Measurements from ENCODE around the gene BMERB1. TPM values are rescaled to one million over a fixed set of nuclear protein-coding genes. Genes with fewer than 3 reads are reported as not detected.
A peak's percentile ranks its signal among the peaks of the same experiment; 100 is the strongest.
"Not testable (repeated sequence)": the region's sequence is repeated elsewhere in the genome, so short reads cannot be mapped to it uniquely, and the experiment has no call there.

The BMERB1 gene
- total RNA-seq, 2 donors from 2014 or later: 1.8 to 3.0 TPM

DNA sequence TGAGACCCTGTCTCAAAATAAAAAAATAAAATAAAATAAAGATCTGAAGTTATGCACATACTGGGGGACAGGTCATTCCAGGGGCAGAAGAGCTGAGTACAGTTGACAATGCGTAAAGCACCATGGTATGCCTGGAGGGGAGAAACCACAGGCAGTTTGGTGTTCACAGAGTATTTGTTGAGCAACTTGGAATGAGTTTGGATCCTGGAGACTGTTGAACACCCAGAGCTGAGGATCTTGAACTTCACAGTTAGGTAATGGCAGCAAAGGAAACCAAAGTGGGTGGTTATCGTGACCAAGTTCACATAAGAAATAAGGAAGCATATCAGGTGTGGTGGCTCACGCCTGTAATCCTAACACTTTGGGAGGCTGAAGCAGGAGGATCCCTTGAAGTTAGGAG, 30.3 kb upstream of the BMERB1 start:
- H3K36me3 Mint-ChIP-seq (ENCODE audit: low read depth); H3K9me3 ChIP-seq (ENCODE audit: control insufficient read depth, low read length, poor library complexity, severe bottlenecking); H3K27me3 Mint-ChIP-seq; H3K4me1 Mint-ChIP-seq; ATAC-seq; H3K4me3 Mint-ChIP-seq; DNase-seq: not testable (repeated sequence)
- peak overlapping the region; percentile 29 for H3K27ac Mint-ChIP-seq

DNA sequence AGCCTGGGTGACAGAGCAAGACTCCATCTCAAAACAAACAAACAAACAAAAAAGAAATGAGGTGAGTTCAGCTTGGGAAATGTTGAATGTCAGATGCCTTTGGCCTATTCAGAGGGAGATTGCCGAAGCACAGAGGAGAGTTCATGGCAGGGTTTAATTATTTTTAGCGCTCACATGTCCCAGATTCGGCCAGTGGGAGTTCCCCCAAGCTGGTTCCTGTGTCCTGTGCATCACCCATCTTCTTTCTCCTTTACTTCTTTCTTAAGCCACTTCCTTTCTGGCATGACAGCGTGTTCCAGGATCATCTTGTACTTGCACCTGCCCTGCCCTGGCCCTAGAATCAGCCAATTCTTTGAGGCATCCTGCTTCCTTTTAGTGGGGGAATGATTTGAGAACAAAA, 29.6 kb upstream of the BMERB1 start:
- peaks cover 2% of the 10 kb centered on the region for H3K36me3 Mint-ChIP-seq (ENCODE audit: low read depth)
- ATAC-seq (no peak), DNase-seq (no peak)
- H3K27me3 Mint-ChIP-seq: no peaks in the 10 kb centered on the region
- peaks cover 2% of the 10 kb centered on the region for H3K4me1 Mint-ChIP-seq
- H3K4me3 Mint-ChIP-seq: no peak overlapping the region
- peak overlapping the region; percentile 9 for H3K27ac Mint-ChIP-seq
- no peaks in the 10 kb centered on the region for H3K9me3 ChIP-seq (ENCODE audit: control insufficient read depth, low read length, poor library complexity, severe bottlenecking)

DNA sequence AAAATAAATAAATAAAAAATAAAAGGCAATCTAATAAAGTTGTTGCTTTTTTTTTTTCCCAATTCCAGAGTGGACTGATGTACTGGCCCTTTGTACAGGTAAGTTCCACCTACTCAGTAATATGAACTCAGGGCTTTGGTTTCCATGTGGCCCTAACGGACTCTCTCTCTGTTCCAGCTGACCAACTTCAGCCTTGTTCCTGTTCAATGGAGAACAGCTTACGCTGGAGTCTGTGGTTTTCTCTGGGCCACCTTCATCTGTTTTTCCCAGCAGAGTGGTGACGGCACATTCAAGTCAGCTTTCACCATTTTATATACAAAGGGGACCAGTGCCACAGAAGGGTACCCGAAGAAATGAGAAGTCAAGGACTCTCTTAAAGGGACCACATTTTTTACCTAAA, 26.6 kb upstream of the BMERB1 start:
- H3K27me3 Mint-ChIP-seq; H3K4me3 Mint-ChIP-seq; ATAC-seq; H3K9me3 ChIP-seq (ENCODE audit: control insufficient read depth, low read length, poor library complexity, severe bottlenecking); H3K4me1 Mint-ChIP-seq; H3K36me3 Mint-ChIP-seq (ENCODE audit: low read depth); H3K27ac Mint-ChIP-seq; DNase-seq: not testable (repeated sequence)

DNA sequence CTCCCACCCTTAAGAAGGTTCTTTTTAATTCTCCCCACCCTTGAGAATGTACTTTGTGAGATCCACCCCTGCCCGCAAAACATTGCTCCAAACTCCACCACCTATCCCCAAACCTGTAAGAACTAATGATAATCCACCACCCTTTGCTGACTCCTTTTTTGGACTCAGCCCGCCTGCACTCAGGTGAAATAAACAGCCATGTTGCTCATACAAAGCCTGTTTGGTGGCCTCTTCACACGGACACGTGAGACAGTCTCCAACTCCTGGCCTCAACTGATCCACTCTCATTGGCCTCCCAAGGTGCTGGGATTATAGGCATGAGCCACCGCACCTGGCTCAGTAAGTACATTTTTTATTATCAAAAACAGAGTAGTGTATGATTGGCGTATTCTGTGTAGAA, 24.9 kb upstream of the BMERB1 start:
- H3K4me3 Mint-ChIP-seq; DNase-seq; H3K36me3 Mint-ChIP-seq (ENCODE audit: low read depth); H3K4me1 Mint-ChIP-seq; H3K9me3 ChIP-seq (ENCODE audit: control insufficient read depth, low read length, poor library complexity, severe bottlenecking); ATAC-seq; H3K27ac Mint-ChIP-seq; H3K27me3 Mint-ChIP-seq: not testable (repeated sequence)

GRCh38 chr16:15415511-15415985, 18.8 kb upstream of the BMERB1 start:
- DNase-seq (no peak), ATAC-seq (no peak)
- H3K9me3 ChIP-seq (ENCODE audit: control insufficient read depth, low read length, poor library complexity, severe bottlenecking): no peaks in the 10 kb centered on the region

GRCh38 chr16:15417197-15417596, 17.2 kb upstream of the BMERB1 start:
- H3K9me3 ChIP-seq (ENCODE audit: control insufficient read depth, low read length, poor library complexity, severe bottlenecking): no peaks in the 10 kb centered on the region
- H3K27me3 Mint-ChIP-seq: peaks cover 25% of the 10 kb centered on the region
- H3K4me3 Mint-ChIP-seq: no peak overlapping the region
- H3K36me3 Mint-ChIP-seq (ENCODE audit: low read depth): no peaks in the 10 kb centered on the region
- ATAC-seq (no peak), DNase-seq (no peak)
- H3K4me1 Mint-ChIP-seq: peaks cover 2% of the 10 kb centered on the region
- H3K27ac Mint-ChIP-seq: no peak overlapping the region

More at GRCh38 chr16:15415511-15415985, 18.8 kb upstream of the BMERB1 start:
- H3K4me1 Mint-ChIP-seq: peaks cover 2% of the 10 kb centered on the region
- no peak overlapping the region for H3K4me3 Mint-ChIP-seq
- no peaks in the 10 kb centered on the region for H3K36me3 Mint-ChIP-seq (ENCODE audit: low read depth)
- no peak overlapping the region for H3K27ac Mint-ChIP-seq
- H3K27me3 Mint-ChIP-seq: peaks cover 16% of the 10 kb centered on the region

DNA sequence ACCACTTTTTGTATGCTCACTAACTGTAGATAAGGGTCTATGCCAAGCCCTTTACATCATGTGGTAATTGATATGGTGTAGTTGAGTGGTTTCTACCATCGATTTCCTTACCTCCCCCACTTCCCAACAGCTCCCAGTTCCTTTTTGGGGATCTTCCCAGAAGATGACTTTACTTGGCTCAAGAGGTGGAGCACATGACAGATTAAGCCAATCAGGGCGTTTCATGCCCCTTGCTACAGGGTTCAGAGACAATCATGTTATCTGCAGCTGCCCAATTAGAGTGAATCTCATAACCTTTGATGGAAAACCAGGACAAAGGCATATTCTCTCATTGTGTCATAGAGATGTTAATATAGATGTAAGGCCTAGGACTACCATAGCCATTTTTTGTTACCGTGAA, 16.2 kb upstream of the BMERB1 start:
- peaks cover 29% of the 10 kb centered on the region for H3K27me3 Mint-ChIP-seq
- ATAC-seq (no peak), DNase-seq (no peak)
- H3K9me3 ChIP-seq (ENCODE audit: control insufficient read depth, low read length, poor library complexity, severe bottlenecking): no peaks in the 10 kb centered on the region
- H3K36me3 Mint-ChIP-seq (ENCODE audit: low read depth): no peaks in the 10 kb centered on the region
- no peak overlapping the region for H3K27ac Mint-ChIP-seq
- peaks cover 2% of the 10 kb centered on the region for H3K4me1 Mint-ChIP-seq
- H3K4me3 Mint-ChIP-seq: no peak overlapping the region

DNA sequence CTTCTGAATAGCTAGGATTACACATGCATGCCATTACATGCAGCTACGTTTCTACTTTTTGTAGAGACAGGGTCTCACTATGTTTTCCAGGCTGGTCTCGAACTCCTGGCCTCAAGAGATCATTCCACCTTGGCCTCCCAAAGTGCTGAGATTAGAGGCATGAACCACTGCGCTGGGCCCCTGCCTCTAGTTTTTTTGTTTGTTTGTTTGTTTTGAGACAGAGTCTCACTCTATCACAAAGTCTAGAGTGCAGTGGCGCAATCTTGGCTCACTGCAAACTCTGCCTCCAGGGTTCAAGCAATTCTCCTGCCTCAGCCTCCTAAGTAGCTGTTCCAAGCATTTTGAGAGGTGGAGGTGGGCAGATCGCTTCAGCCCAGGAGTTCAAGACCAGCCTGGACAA, 12.7 kb upstream of the BMERB1 start:
- ATAC-seq: not testable (repeated sequence)

GRCh38 chr16:15422222-15422621, 12.2 kb upstream of the BMERB1 start:
- peaks cover 43% of the 10 kb centered on the region for H3K27me3 Mint-ChIP-seq
- ATAC-seq: no peak
- no peak overlapping the region for H3K27ac Mint-ChIP-seq
- no peaks in the 10 kb centered on the region for H3K4me1 Mint-ChIP-seq
- peaks cover 3% of the 10 kb centered on the region for H3K36me3 Mint-ChIP-seq (ENCODE audit: low read depth)
- no peak for DNase-seq
- no peak overlapping the region for H3K4me3 Mint-ChIP-seq
- H3K9me3 ChIP-seq (ENCODE audit: control insufficient read depth, low read length, poor library complexity, severe bottlenecking): no peaks in the 10 kb centered on the region

More for the DNA sequence above, 12.7 kb upstream of the BMERB1 start:
- peaks cover 41% of the 10 kb centered on the region for H3K27me3 Mint-ChIP-seq
- not testable (repeated sequence) for H3K36me3 Mint-ChIP-seq (ENCODE audit: low read depth); H3K9me3 ChIP-seq (ENCODE audit: control insufficient read depth, low read length, poor library complexity, severe bottlenecking); DNase-seq; H3K4me3 Mint-ChIP-seq; H3K27ac Mint-ChIP-seq; H3K4me1 Mint-ChIP-seq

DNA sequence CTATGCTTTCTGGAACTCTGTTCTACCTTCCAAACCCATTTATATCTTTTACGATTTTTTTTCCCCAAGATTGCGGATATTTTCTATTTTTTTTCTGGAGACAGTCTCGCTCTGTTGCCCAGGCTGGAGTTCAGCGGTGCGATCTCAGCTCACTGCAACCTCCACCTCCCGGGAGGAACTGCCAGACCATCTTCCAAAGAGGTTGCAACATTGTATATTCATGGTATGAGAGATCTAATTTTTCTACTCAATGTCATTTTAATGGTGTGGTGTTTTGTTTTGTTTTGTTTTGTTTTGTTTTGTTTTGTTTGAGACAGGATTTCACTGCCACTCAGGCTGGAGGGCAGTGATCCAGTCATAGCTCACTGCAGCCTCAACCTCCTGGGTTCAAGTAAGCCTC, 8.5 kb upstream of the BMERB1 start:
- Mint-ChIP-seq H3K36me3 (ENCODE audit: low read depth) (peaks cover 3% of the 10 kb centered on the region), H3K27ac (no peak overlapping the region), H3K4me1 (peaks cover 2% of the 10 kb centered on the region), H3K4me3 (no peak overlapping the region), H3K27me3 (peaks cover 39% of the 10 kb centered on the region)
- H3K9me3 ChIP-seq (ENCODE audit: control insufficient read depth, low read length, poor library complexity, severe bottlenecking): no peaks in the 10 kb centered on the region
- ATAC-seq (no peak), DNase-seq (no peak)

DNA sequence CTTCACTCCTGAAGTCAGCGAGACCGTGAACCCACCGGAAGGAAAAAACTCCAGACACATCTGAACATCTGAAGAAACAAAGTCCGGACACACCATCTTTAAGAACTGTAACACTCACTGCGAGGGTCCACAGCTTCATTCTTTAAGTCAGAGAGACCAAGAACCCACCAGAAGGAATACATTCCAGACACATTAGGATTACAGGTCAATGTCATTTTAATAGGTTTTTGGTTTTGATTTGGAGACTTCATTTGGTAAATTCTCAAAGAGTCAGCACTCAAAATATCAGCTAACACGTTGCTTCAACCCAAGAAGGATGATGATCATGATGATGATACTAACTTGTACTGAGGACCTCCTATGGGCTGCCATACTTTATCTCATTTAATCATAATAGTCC, 7.6 kb upstream of the BMERB1 start:
- no peak overlapping the region for H3K4me3 Mint-ChIP-seq
- H3K4me1 Mint-ChIP-seq: peaks cover 2% of the 10 kb centered on the region
- H3K36me3 Mint-ChIP-seq (ENCODE audit: low read depth): peaks cover 3% of the 10 kb centered on the region
- DNase-seq (no peak), ATAC-seq (no peak)
- no peak overlapping the region for H3K27ac Mint-ChIP-seq
- no peaks in the 10 kb centered on the region for H3K9me3 ChIP-seq (ENCODE audit: control insufficient read depth, low read length, poor library complexity, severe bottlenecking)
- peaks cover 32% of the 10 kb centered on the region for H3K27me3 Mint-ChIP-seq

- no peaks in the 10 kb centered on the region for H3K9me3 ChIP-seq (ENCODE audit: control insufficient read depth, low read length, poor library complexity, severe bottlenecking)
- Mint-ChIP-seq H3K27ac (no peak overlapping the region), H3K4me3 (no peak overlapping the region), H3K27me3 (peaks cover 26% of the 10 kb centered on the region), H3K4me1 (peaks cover 2% of the 10 kb centered on the region), H3K36me3 (ENCODE audit: low read depth) (peaks cover 3% of the 10 kb centered on the region)
- ATAC-seq: peak; percentile 56
- DNase-seq: peak; percentile 22 to 40 (median 26)
Observed at GRCh38 chr16:15427648-15428239, 6.6 kb upstream of the BMERB1 start.

GRCh38 chr16:15430884-15431283, 3.5 kb upstream of the BMERB1 start:
- H3K9me3 ChIP-seq (ENCODE audit: control insufficient read depth, low read length, poor library complexity, severe bottlenecking); H3K27ac Mint-ChIP-seq; DNase-seq; H3K4me3 Mint-ChIP-seq; ATAC-seq; H3K36me3 Mint-ChIP-seq (ENCODE audit: low read depth): not testable (repeated sequence)
- Mint-ChIP-seq H3K4me1 (peaks cover 18% of the 10 kb centered on the region), H3K27me3 (peaks cover 30% of the 10 kb centered on the region)

DNA sequence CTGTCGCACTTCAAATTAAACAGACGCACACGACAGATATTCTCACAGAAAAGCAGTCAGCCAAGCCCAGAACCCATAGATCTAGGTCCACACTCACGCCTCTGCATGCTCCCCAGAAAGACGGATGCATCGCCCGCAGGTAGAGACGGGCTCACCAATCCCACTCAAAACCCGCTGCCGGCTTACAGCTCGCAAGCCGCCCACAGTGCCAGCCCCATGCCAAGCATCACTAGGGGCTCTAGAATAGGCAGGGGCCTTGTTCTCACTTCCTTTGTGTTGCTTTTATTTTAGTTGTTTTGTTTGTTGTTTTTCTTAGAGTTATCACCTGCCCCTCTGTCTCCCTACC, 336 bp upstream of the BMERB1 start:
- Mint-ChIP-seq H3K27ac (no peak overlapping the region), H3K27me3 (peaks cover 27% of the 10 kb centered on the region), H3K4me1 (peaks cover 17% of the 10 kb centered on the region), H3K36me3 (ENCODE audit: low read depth) (peaks cover 4% of the 10 kb centered on the region), H3K4me3 (peak overlapping the region; percentile 85)
- DNase-seq (no peak), ATAC-seq (no peak)
- no peaks in the 10 kb centered on the region for H3K9me3 ChIP-seq (ENCODE audit: control insufficient read depth, low read length, poor library complexity, severe bottlenecking)

Measured in T-helper 17 cell (primary cell).